Fibroblast of lung (primary cell): ENCODE results near the gene DCXR. TPM values are rescaled to one million over a fixed set of nuclear protein-coding genes. Genes with fewer than 3 reads are reported as not detected.

Source experiments
- DNase-seq, 2 donors: peaks; one replicate each; pipeline versions ENCODE4 v3.0.0 to v3.0.0-alpha.2; 2010; ENCODE audit warnings: low read depth in 2 of 2
- H2AFZ ChIP-seq: 2 replicates; pipeline ENCODE4 v1.5.1; 2012; ENCODE audit warnings: low read length, control low read depth, inconsistent platforms
- H3K27ac ChIP-seq: 2 replicates; pipeline ENCODE4 v1.5.1; 2011; ENCODE audit warnings: low read length, control low read depth; ENCODE audit not compliant: insufficient read depth
- H3K27me3 ChIP-seq: 2 replicates; pipeline ENCODE4 v1.5.1; 2011; ENCODE audit warnings: mild to moderate bottlenecking, low read length; ENCODE audit not compliant: control insufficient read depth, insufficient read depth
- H3K36me3 ChIP-seq: 2 replicates; pipeline ENCODE4 v1.5.1; 2011; ENCODE audit warnings: low read length; ENCODE audit not compliant: control insufficient read depth, insufficient read depth
- H3K4me1 ChIP-seq: 2 replicates; pipeline ENCODE4 v1.5.1; 2011; ENCODE audit warnings: low read length; ENCODE audit not compliant: control insufficient read depth, insufficient read depth; ENCODE audit errors: extremely low read depth
- H3K4me2 ChIP-seq: 2 replicates; pipeline ENCODE4 v1.5.1; 2011; ENCODE audit warnings: low read length, control low read depth; ENCODE audit not compliant: insufficient read depth; ENCODE audit errors: extremely low read depth
- H3K4me3 ChIP-seq, 4 experiments: fragments of 200-600 bp in 1 of 4; sonication (generic) in 1 of 4; replicated peaks in 1 of 4; 2 replicates each; pipeline ENCODE4 v1.5.1; 2011 to 2016; ENCODE audit warnings: low read length in 4 of 4, low read depth in 3 of 4, mild to moderate bottlenecking in 3 of 4, control low read depth in 2 of 4, inconsistent platforms in 1 of 4, mixed read lengths in 1 of 4; ENCODE audit not compliant: insufficient read depth in 1 of 4; ENCODE audit errors: control extremely low read depth in 1 of 4
- H3K79me2 ChIP-seq: 2 replicates; pipeline ENCODE4 v1.5.1; 2012; ENCODE audit warnings: mild to moderate bottlenecking, low read length, inconsistent platforms; ENCODE audit not compliant: control insufficient read depth, insufficient read depth
- H3K9ac ChIP-seq: 2 replicates; pipeline ENCODE4 v1.5.1; 2011; ENCODE audit warnings: mild to moderate bottlenecking, low read length, control low read depth; ENCODE audit not compliant: insufficient read depth
- H3K9me3 ChIP-seq: 2 replicates; pipeline ENCODE4 v1.5.1; 2012; ENCODE audit warnings: low read depth, low read length; ENCODE audit not compliant: control insufficient read depth, insufficient read depth
- H4K20me1 ChIP-seq: 2 replicates; pipeline ENCODE4 v1.5.1; 2011; ENCODE audit warnings: low read length; ENCODE audit not compliant: control insufficient read depth, insufficient read depth; ENCODE audit errors: extremely low read depth
- CTCF ChIP-seq, 2 donors: IDR thresholded peaks in 1 of 2; conservative IDR thresholded peaks in 1 of 2; 1 replicate in 1 of 2; 2 replicates in 1 of 2; pipeline ENCODE4 v1.5.1; 2011 to 2012; ENCODE audit warnings: low read length in 2 of 2, control low read depth in 1 of 2, inconsistent platforms in 1 of 2, low read depth in 1 of 2, mild to moderate bottlenecking in 1 of 2
- EZH2 ChIP-seq: IDR thresholded peaks from 2 replicates; pipeline ENCODE4 v1.5.1; 2012; ENCODE audit warnings: low read length, control low read depth, mild to moderate bottlenecking; ENCODE audit errors: missing control alignments
- polyA plus RNA-seq, 2 donors: library from polyadenylated mRNA; depleted of rRNA in 1 of 2; stranded (reverse) in 1 of 2; unstranded in 1 of 2; fragments of >200 nt; gene quantifications; 2 replicates each; pipeline ENCODE4 v1.2.1, GENCODE V29; 2011 to 2012; ENCODE audit warnings: missing spikeins in 1 of 2
- total RNA-seq: library from RNA; depleted of rRNA; stranded (reverse); fragments of >200 nt; gene quantifications from 2 replicates; pipeline ENCODE4 v1.2.1, GENCODE V29; 2014

The DCXR gene
- total and polyA plus RNA-seq, 2 donors (not counting 1 experiment from before 2014, with no cell fraction given), result 34.8 to 43.6 TPM

GRCh38 chr17:82012640-82013295 lies 24.7 kb downstream of the DCXR start:
- H3K4me1 ChIP-seq, result no peaks in the 10 kb centered on the region
- no peak overlapping the region for H3K4me2 ChIP-seq
- TF ChIP-seq CTCF (conservative IDR thresholded peaks at IDR 0.05 in 1 of 2, IDR thresholded peaks at IDR 0.05 in 1 of 2; ENCODE audit: low read depth in 1 of 2, low read length in 2 of 2) (no peak), EZH2 (no peak)
- no peaks in the 10 kb centered on the region for H4K20me1 ChIP-seq
- DNase-seq, result peak in 1 of 2 donors; percentile 9
- H3K4me3 ChIP-seq, result no peak overlapping the region
- no peak overlapping the region for H3K9ac ChIP-seq
- no peaks in the 10 kb centered on the region for H3K9me3 ChIP-seq
- peak overlapping the region; percentile 38 for H3K27ac ChIP-seq
- H2AFZ ChIP-seq, result no peak overlapping the region
- H3K79me2 ChIP-seq, result no peaks in the 10 kb centered on the region
- H3K27me3 ChIP-seq, result no peaks in the 10 kb centered on the region
- peaks cover 2% of the 10 kb centered on the region for H3K36me3 ChIP-seq

- Histone ChIP-seq H3K27me3 (no peaks in the 10 kb centered on the region), H3K79me2 (no peaks in the 10 kb centered on the region), H3K4me3 (no peak overlapping the region), H3K9me3 (no peaks in the 10 kb centered on the region), H3K4me1 (no peaks in the 10 kb centered on the region), H4K20me1 (no peaks in the 10 kb centered on the region), H3K9ac (no peak overlapping the region), H3K27ac (no peak overlapping the region), H2AFZ (no peak overlapping the region), H3K4me2 (no peak overlapping the region), H3K36me3 (no peaks in the 10 kb centered on the region)
- DNase-seq, result no peak
- TF ChIP-seq EZH2 (no peak), CTCF (conservative IDR thresholded peaks at IDR 0.05 in 1 of 2, IDR thresholded peaks at IDR 0.05 in 1 of 2; ENCODE audit: low read depth in 1 of 2, low read length in 2 of 2) (no peak)
Observed at GRCh38 chr17:82012261-82012639, 25.2 kb downstream of the DCXR start.

GRCh38 chr17:82011617-82012187 lies 25.8 kb downstream of the DCXR start:
- peaks cover 2% of the 10 kb centered on the region for H3K4me1 ChIP-seq
- TF ChIP-seq CTCF (conservative IDR thresholded peaks at IDR 0.05 in 1 of 2, IDR thresholded peaks at IDR 0.05 in 1 of 2; ENCODE audit: low read depth in 1 of 2, low read length in 2 of 2) (no peak), EZH2 (no peak)
- H2AFZ ChIP-seq, result no peak overlapping the region
- no peak overlapping the region for H3K4me2 ChIP-seq
- H4K20me1 ChIP-seq, result no peaks in the 10 kb centered on the region
- H3K36me3 ChIP-seq, result no peaks in the 10 kb centered on the region
- H3K27me3 ChIP-seq, result no peaks in the 10 kb centered on the region
- no peak for DNase-seq
- H3K79me2 ChIP-seq, result no peaks in the 10 kb centered on the region
- H3K27ac ChIP-seq, result no peak overlapping the region
- H3K9ac ChIP-seq, result no peak overlapping the region
- no peaks in the 10 kb centered on the region for H3K9me3 ChIP-seq
- no peak overlapping the region for H3K4me3 ChIP-seq
